Fibroblast of the aortic adventitia (primary cell): ENCODE measurements around the gene RBMS3. TPM values are rescaled to one million over a fixed set of nuclear protein-coding genes. Genes with fewer than 3 reads are reported as not detected.
"Not testable (repeated sequence)": the region's sequence is repeated elsewhere in the genome, so short reads cannot be mapped to it uniquely, and the experiment has no call there.

Experiments used
- DNase-seq: peaks from one replicate; pipeline ENCODE4 v3.0.0-alpha.2; 2010; ENCODE audit warnings: low read depth
- H3K4me3 ChIP-seq: 2 replicates; pipeline ENCODE4 v1.5.1; 2011; ENCODE audit warnings: low read depth, mild to moderate bottlenecking, control low read depth, low read length, moderate library complexity
- CTCF ChIP-seq: IDR thresholded peaks from 2 replicates; pipeline ENCODE4 v1.5.1; 2011; ENCODE audit warnings: mild to moderate bottlenecking, low read length, control low read depth, inconsistent platforms; ENCODE audit not compliant: insufficient read depth
- total RNA-seq: library from RNA; depleted of rRNA; stranded (reverse); fragments of >200 nt; gene quantifications from 2 replicates; pipeline ENCODE4 v1.2.3, GENCODE V29; 2012; ENCODE audit warnings: low replicate concordance

The RBMS3 gene
- total RNA-seq, 1 donor, result 84.1 TPM

- TF ChIP-seq CTCF, result no peak
- no peak for DNase-seq
These were observed 37.4 kb downstream of the RBMS3 start for GRCh38 chr3:29318251-29318650.

GRCh38 chr3:29319262-29319661 is 38.4 kb downstream of the RBMS3 start:
- TF ChIP-seq CTCF, result no peak
- H3K4me3 ChIP-seq, result no peak overlapping the region
- DNase-seq, result no peak

More at GRCh38 chr3:29318251-29318650, 37.4 kb downstream of the RBMS3 start:
- no peak overlapping the region for H3K4me3 ChIP-seq

GRCh38 chr3:29319798-29320197 is 38.9 kb downstream of the RBMS3 start:
- peak overlapping the region; percentile 13 for H3K4me3 ChIP-seq
- DNase-seq, result peak; percentile 60
- TF ChIP-seq CTCF, result no peak

DNA sequence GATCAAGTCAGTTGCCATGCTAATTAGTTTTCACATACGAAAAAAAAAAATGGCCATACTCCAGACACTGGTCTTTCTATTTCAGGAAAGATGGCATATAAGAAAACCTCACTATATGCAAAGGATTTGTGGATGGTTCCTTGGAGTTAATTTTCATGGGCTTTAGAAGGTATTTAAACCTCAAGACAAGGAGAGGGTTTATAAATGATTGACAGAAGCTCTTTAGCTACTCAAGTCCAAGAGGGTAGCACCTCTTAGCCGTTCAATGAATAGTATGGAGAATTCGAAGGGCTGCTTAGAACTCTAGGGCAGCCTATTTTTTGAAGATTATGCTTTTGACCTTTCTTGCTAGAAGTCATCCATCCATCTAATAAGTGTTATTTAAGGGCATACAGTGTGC is 41.7 kb downstream of the RBMS3 start:
- no peak for DNase-seq
- H3K4me3 ChIP-seq, result no peak overlapping the region
- no peak for TF ChIP-seq CTCF

- peak; percentile 95 for DNase-seq
- peak overlapping the region; percentile 50 for H3K4me3 ChIP-seq
- no peak for TF ChIP-seq CTCF
These were observed 43.3 kb downstream of the RBMS3 start for GRCh38 chr3:29324180-29324651.

- not testable (repeated sequence) for H3K4me3 ChIP-seq, DNase-seq
These were observed 45.7 kb downstream of the RBMS3 start for GRCh38 chr3:29326540-29326939.

DNA sequence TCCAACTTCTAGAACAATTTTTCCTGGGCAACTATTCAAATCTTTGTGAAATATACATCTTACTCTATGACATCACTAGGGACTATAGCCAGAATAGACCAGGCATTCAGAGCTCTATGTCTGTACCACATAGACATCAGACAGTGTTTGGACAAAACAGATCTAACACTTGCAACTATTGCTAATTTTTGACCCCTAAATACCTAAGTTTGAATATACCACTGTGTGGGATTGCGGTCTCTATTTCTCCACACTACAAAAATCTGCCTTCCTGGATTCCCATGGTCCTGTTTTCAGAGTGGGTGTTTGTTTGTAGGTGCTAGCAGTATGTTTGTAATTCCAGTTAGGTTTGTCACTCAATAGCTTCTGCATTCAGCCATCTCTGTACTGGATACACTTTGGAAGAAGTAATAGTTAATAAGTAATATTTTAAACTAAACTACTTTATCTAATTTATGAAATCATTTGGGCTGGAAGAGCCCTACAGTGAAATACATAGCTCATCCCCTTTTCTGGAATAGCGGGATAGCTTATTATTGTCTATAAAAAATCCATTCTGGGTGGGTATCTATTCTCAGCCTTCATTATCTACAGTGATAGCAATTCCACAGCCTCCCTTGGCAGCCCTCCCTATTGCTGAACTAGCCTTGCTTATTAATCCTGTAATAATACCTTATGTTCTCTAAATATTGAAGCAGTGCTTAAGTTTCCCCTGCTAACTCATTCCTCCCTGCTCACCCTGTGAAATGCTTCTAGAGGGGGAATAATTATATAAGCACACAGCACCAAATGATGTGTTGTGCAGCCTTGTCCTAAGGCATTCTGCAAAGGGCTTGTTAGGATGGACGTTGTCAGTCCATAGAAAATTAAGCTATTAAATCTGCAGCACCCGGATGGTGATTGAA is 49.4 kb downstream of the RBMS3 start:
- no peak overlapping the region for H3K4me3 ChIP-seq
- no peak for DNase-seq
- TF ChIP-seq CTCF, result no peak
